Fibroblast of skin of right quadriceps (primary cell): Measurements from ENCODE around the gene ADCY1.

Source experiments
- DNase-seq: peaks from one replicate; pipeline ENCODE4 v3.0.0-alpha.2; 2013

Gene ADCY1

GRCh38 chr7:45578022-45578421 is 3.9 kb downstream of the ADCY1 start:
- no peak for DNase-seq

GRCh38 chr7:45578467-45578866 is 4.3 kb downstream of the ADCY1 start:
- DNase-seq, result no peak

DNA sequence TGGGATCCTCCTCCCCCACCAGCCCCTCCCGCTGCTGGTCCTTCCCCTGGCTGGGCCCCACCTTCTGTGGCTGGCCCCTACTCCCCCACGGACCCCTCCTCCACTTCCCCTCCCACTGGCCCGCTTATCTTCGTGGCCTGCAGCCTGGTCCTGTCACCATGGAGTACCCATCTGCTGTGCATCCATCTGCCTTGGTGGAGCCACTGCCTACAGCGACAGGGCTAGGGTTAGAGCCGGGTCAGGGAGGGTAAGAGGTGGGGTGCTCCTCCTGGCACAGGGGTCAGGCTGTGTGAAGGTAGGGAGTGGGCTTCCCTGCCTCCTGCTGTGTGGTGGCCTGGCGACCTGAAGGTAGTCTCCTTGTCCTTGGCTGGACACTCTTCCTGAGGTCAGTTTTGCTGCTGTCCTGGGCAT is 5.2 kb downstream of the ADCY1 start:
- DNase-seq, result no peak

GRCh38 chr7:45580053-45580872 is 6.1 kb downstream of the ADCY1 start:
- DNase-seq, result no peak

GRCh38 chr7:45581271-45581780 is 7.2 kb downstream of the ADCY1 start:
- DNase-seq, result no peak

GRCh38 chr7:45582136-45582749 is 8.1 kb downstream of the ADCY1 start:
- no peak for DNase-seq

- DNase-seq, result no peak
Measured at GRCh38 chr7:45582868-45583277, 8.7 kb downstream of the ADCY1 start.

- no peak for DNase-seq
Measured at GRCh38 chr7:45583296-45583695, 9.1 kb downstream of the ADCY1 start.

GRCh38 chr7:45584261-45585210 is 10.4 kb downstream of the ADCY1 start:
- no peak for DNase-seq

GRCh38 chr7:45585628-45586027 is 11.5 kb downstream of the ADCY1 start:
- DNase-seq, result no peak

GRCh38 chr7:45586542-45587520 is 12.7 kb downstream of the ADCY1 start:
- DNase-seq, result no peak

DNA sequence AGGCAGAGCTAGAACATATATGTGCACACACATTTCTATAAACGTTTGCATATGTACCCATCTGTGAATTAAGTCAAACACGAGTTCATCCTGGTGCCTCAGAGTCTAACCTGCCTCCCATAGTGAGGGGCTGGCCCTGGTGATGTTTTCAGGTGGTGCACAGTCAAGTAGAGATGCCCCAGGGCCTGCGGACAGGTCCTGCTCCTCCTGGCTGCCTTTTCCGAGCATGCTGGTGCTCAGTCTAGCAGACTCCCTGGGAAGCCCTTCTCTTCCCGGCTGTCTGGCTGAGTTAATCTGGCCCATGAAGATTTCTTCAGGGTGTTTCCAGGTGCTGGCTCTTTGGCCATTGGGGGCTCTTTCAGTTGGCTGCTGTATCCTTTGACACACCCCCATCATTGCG is 14.3 kb downstream of the ADCY1 start:
- no peak for DNase-seq

DNA sequence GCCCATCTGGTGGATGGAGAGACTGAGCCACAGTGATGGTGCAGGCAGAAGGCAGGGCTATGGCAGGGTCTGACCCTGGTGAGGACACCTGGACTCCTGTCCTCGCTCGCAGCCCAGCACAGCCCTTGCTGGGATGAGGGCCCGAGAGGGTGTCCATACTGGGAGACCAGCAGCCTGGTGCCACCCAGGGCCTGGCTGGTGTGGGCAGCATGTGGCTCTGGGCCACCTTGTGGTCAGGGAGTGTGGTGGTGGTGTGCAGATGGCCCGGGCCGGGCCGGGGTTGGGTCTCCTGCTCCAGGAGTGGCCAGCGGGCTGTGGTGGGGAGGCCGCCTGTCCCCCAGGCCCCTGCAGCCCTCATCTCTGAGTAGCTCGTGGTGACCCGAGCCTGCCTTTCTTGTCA is 14.9 kb downstream of the ADCY1 start:
- no peak for DNase-seq

- no peak for DNase-seq
Measured at GRCh38 chr7:45589915-45590678, 15.9 kb downstream of the ADCY1 start.

GRCh38 chr7:45590679-45591057 is 16.5 kb downstream of the ADCY1 start:
- DNase-seq, result no peak

- no peak for DNase-seq
Measured at GRCh38 chr7:45591101-45591906, 17.1 kb downstream of the ADCY1 start.

GRCh38 chr7:45592230-45592991 is 18.2 kb downstream of the ADCY1 start:
- no peak for DNase-seq

DNA sequence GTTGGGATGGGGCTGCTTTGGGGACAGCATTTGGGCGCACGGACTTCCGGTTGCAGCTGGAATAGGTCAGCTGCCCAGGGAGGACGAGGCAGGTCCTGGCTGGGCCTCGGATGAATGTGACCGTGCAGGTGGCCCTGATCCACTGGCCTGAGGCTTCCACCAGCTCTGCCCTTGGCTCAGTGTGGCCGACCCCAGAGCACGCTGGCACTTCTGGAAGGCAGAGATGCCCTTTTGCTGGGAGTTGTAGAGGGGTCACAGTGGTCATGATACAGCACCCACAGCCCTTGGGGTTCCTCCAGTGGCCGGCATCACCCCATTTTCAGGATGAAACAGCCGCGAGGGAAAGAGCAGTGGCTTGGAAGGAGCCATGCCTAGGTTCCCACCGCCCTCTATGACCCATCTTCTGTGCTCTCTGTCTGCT is 19.0 kb downstream of the ADCY1 start:
- no peak for DNase-seq

GRCh38 chr7:45593877-45594276 is 19.7 kb downstream of the ADCY1 start:
- no peak for DNase-seq
